ENCODE data around the gene TBCE. TPM values are rescaled to one million over a fixed set of nuclear protein-coding genes. Genes with fewer than 3 reads are reported as not detected.
"Not testable (repeated sequence)": the region's sequence is repeated elsewhere in the genome, so short reads cannot be mapped to it uniquely, and the experiment has no call there.

TBCE gene
- total and polyA plus RNA-seq, 4 donors: 9.5 to 19.7 (median 14.1) TPM

GRCh38 chr1:235468970-235469369, 101.7 kb downstream of the TBCE start:
- TF ChIP-seq GABPA (IDR thresholded peaks at IDR 0.05 in 1 of 2, conservative IDR thresholded peaks at IDR 0.05 in 1 of 2) (no peak), RXRA (IDR thresholded peaks at IDR 0.05) (no peak), SP1 (IDR thresholded peaks at IDR 0.05) (no peak), YY1 (IDR thresholded peaks at IDR 0.05) (no peak), RAD21 (IDR thresholded peaks at IDR 0.05) (no peak), EGR1 (IDR thresholded peaks at IDR 0.05; ENCODE audit: low read depth in 2 of 2) (no peak), NR2F2 (IDR thresholded peaks at IDR 0.05) (no peak), FOXA1 (IDR thresholded peaks at IDR 0.05) (no peak), ATF3 (IDR thresholded peaks at IDR 0.05) (no peak), TAF1 (conservative IDR thresholded peaks at IDR 0.05) (no peak), JUND (IDR thresholded peaks at IDR 0.05) (no peak), HNF4G (IDR thresholded peaks at IDR 0.05) (no peak), MAX (IDR thresholded peaks at IDR 0.05) (no peak)
- TF ChIP-seq, protein P1, sequence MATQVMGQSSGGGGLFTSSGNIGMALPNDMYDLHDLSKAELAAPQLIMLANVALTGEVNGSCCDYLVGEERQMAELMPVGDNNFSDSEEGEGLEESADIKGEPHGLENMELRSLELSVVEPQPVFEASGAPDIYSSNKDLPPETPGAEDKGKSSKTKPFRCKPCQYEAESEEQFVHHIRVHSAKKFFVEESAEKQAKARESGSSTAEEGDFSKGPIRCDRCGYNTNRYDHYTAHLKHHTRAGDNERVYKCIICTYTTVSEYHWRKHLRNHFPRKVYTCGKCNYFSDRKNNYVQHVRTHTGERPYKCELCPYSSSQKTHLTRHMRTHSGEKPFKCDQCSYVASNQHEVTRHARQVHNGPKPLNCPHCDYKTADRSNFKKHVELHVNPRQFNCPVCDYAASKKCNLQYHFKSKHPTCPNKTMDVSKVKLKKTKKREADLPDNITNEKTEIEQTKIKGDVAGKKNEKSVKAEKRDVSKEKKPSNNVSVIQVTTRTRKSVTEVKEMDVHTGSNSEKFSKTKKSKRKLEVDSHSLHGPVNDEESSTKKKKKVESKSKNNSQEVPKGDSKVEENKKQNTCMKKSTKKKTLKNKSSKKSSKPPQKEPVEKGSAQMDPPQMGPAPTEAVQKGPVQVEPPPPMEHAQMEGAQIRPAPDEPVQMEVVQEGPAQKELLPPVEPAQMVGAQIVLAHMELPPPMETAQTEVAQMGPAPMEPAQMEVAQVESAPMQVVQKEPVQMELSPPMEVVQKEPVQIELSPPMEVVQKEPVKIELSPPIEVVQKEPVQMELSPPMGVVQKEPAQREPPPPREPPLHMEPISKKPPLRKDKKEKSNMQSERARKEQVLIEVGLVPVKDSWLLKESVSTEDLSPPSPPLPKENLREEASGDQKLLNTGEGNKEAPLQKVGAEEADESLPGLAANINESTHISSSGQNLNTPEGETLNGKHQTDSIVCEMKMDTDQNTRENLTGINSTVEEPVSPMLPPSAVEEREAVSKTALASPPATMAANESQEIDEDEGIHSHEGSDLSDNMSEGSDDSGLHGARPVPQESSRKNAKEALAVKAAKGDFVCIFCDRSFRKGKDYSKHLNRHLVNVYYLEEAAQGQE (IDR thresholded peaks at IDR 0.05): no peak
- TF ChIP-seq, protein P2, sequence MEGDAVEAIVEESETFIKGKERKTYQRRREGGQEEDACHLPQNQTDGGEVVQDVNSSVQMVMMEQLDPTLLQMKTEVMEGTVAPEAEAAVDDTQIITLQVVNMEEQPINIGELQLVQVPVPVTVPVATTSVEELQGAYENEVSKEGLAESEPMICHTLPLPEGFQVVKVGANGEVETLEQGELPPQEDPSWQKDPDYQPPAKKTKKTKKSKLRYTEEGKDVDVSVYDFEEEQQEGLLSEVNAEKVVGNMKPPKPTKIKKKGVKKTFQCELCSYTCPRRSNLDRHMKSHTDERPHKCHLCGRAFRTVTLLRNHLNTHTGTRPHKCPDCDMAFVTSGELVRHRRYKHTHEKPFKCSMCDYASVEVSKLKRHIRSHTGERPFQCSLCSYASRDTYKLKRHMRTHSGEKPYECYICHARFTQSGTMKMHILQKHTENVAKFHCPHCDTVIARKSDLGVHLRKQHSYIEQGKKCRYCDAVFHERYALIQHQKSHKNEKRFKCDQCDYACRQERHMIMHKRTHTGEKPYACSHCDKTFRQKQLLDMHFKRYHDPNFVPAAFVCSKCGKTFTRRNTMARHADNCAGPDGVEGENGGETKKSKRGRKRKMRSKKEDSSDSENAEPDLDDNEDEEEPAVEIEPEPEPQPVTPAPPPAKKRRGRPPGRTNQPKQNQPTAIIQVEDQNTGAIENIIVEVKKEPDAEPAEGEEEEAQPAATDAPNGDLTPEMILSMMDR (IDR thresholded peaks at IDR 0.05; ENCODE audit: low read depth, low read length, missing input control): no peak
- TF ChIP-seq, protein P3, sequence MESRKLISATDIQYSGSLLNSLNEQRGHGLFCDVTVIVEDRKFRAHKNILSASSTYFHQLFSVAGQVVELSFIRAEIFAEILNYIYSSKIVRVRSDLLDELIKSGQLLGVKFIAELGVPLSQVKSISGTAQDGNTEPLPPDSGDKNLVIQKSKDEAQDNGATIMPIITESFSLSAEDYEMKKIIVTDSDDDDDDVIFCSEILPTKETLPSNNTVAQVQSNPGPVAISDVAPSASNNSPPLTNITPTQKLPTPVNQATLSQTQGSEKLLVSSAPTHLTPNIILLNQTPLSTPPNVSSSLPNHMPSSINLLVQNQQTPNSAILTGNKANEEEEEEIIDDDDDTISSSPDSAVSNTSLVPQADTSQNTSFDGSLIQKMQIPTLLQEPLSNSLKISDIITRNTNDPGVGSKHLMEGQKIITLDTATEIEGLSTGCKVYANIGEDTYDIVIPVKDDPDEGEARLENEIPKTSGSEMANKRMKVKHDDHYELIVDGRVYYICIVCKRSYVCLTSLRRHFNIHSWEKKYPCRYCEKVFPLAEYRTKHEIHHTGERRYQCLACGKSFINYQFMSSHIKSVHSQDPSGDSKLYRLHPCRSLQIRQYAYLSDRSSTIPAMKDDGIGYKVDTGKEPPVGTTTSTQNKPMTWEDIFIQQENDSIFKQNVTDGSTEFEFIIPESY (IDR thresholded peaks at IDR 0.05): no peak
- no peak overlapping the region for H3K27ac ChIP-seq (ENCODE audit: low read depth in 1 of 2, low read length in 2 of 2)
- no peaks in the 10 kb centered on the region for H3K4me1 ChIP-seq (ENCODE audit: control insufficient read depth in 4 of 4, insufficient read depth in 4 of 4, low read length in 3 of 4)
- no peak for DNase-seq (ENCODE audit: low spot score)
- no peaks in the 10 kb centered on the region for H3K9me3 ChIP-seq (ENCODE audit: control insufficient read depth in 4 of 4, low read length in 3 of 4)
- H3K36me3 ChIP-seq (ENCODE audit: control insufficient read depth in 4 of 4, insufficient read depth in 3 of 4, low read depth in 1 of 4, low read length in 3 of 4): peaks cover 0 to 2% (median under 1%) of the 10 kb centered on the region in 4 donors
- H3K27me3 ChIP-seq (ENCODE audit: control insufficient read depth in 4 of 4, insufficient read depth in 4 of 4, low read length in 3 of 4): no peaks in the 10 kb centered on the region
- WGBS: 95% methylated on average over 4 of the region's 4 CpGs
- H3K9ac ChIP-seq (ENCODE audit: low read depth in 1 of 2, low read length in 2 of 2): no peak overlapping the region
- no peak overlapping the region for H3K4me3 ChIP-seq (ENCODE audit: low read depth in 1 of 3, low read length in 3 of 3)

DNA sequence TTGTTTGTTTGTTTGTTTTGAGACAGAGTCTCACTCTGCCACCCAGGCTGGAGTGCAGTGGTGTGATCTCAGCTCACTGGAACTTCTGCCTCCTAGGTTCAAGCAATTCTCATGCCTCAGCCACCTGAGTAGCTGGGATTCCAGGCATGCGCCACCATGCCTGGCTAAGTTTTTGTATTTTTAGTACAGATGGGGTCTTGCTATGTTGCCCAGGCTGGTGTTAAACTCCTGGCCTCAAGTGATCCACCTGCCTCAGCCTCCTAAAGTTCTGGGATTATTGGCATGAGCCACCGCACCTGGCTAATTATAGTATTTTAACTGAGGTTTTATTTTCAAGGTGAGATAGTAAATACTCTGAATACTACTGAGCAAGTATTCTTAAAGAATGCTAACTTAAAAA, 102.7 kb downstream of the TBCE start:
- DNase-seq (ENCODE audit: low spot score); H3K9ac ChIP-seq (ENCODE audit: low read depth in 1 of 2, low read length in 2 of 2); H3K27ac ChIP-seq (ENCODE audit: low read depth in 1 of 2, low read length in 2 of 2); H3K36me3 ChIP-seq (ENCODE audit: control insufficient read depth in 4 of 4, insufficient read depth in 3 of 4, low read depth in 1 of 4, low read length in 3 of 4); H3K4me1 ChIP-seq (ENCODE audit: control insufficient read depth in 4 of 4, insufficient read depth in 4 of 4, low read length in 3 of 4); H3K9me3 ChIP-seq (ENCODE audit: control insufficient read depth in 4 of 4, low read length in 3 of 4); H3K27me3 ChIP-seq (ENCODE audit: control insufficient read depth in 4 of 4, insufficient read depth in 4 of 4, low read length in 3 of 4); H3K4me3 ChIP-seq (ENCODE audit: low read depth in 1 of 3, low read length in 3 of 3): not testable (repeated sequence)
- WGBS: 95% methylated on average over 2 of the region's 2 CpGs

Data from liver (tissue), 9 donors.